Measurements from ENCODE around the gene CCDC170.
"Not testable (repeated sequence)": the region's sequence is repeated elsewhere in the genome, so short reads cannot be mapped to it uniquely, and the experiment has no call there.

Gene CCDC170

DNA sequence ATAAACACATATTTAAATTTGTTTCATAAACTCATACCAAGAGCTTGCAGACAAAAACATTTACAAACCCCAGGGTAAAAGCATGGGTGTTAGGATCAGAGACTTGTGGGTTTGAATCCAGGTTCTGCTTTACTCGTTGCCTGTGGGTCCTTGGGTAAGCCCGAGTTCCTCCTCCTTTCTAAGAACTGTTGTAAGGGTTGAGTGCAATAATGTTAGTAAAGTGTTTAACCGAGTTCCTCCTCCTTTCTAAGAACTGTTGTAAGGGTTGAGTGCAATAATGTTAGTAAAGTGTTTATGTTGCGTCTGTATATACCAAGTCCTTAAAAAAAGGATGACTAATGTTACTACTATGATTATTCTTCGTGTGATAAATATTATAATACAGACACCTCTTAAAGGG, 18.7 kb downstream of the CCDC170 start:
- no peaks in the 10 kb centered on the region for H4K20me1 ChIP-seq (ENCODE audit: insufficient read depth, low read length)
- no peak for TF ChIP-seq EZH2 (IDR thresholded peaks at IDR 0.05; ENCODE audit: borderline replicate concordance, low read length)
- TF ChIP-seq, protein P1, sequence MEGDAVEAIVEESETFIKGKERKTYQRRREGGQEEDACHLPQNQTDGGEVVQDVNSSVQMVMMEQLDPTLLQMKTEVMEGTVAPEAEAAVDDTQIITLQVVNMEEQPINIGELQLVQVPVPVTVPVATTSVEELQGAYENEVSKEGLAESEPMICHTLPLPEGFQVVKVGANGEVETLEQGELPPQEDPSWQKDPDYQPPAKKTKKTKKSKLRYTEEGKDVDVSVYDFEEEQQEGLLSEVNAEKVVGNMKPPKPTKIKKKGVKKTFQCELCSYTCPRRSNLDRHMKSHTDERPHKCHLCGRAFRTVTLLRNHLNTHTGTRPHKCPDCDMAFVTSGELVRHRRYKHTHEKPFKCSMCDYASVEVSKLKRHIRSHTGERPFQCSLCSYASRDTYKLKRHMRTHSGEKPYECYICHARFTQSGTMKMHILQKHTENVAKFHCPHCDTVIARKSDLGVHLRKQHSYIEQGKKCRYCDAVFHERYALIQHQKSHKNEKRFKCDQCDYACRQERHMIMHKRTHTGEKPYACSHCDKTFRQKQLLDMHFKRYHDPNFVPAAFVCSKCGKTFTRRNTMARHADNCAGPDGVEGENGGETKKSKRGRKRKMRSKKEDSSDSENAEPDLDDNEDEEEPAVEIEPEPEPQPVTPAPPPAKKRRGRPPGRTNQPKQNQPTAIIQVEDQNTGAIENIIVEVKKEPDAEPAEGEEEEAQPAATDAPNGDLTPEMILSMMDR (IDR thresholded peaks at IDR 0.05; ENCODE audit: low read length) = no peak
- H3K4me1 ChIP-seq (ENCODE audit: insufficient read depth, low read length, severe bottlenecking) = no peaks in the 10 kb centered on the region
- no peaks in the 10 kb centered on the region for H3K36me3 ChIP-seq (ENCODE audit: insufficient read depth, low read length)
- H3K27ac ChIP-seq (ENCODE audit: low read depth, low read length, poor library complexity, severe bottlenecking) = no peak overlapping the region
- no peaks in the 10 kb centered on the region for H3K9me3 ChIP-seq (ENCODE audit: low read length)
- no peak overlapping the region for H3K4me2 ChIP-seq (ENCODE audit: low read length)
- no peak overlapping the region for H2AFZ ChIP-seq (ENCODE audit: low read length)
- no peaks in the 10 kb centered on the region for H3K27me3 ChIP-seq (ENCODE audit: insufficient read depth, low read length)
- no peaks in the 10 kb centered on the region for H3K9me2 ChIP-seq (ENCODE audit: low read depth, low read length)
- H3F3A ChIP-seq (ENCODE audit: insufficient read depth, low read length) = no peaks in the 10 kb centered on the region
- no peaks in the 10 kb centered on the region for H3K79me2 ChIP-seq (ENCODE audit: insufficient read depth, low read length)
- H3K9ac ChIP-seq (ENCODE audit: low read length) = no peak overlapping the region
- H3K4me3 ChIP-seq (ENCODE audit: low read depth, low read length, poor library complexity, severe bottlenecking) = no peak overlapping the region

DNA sequence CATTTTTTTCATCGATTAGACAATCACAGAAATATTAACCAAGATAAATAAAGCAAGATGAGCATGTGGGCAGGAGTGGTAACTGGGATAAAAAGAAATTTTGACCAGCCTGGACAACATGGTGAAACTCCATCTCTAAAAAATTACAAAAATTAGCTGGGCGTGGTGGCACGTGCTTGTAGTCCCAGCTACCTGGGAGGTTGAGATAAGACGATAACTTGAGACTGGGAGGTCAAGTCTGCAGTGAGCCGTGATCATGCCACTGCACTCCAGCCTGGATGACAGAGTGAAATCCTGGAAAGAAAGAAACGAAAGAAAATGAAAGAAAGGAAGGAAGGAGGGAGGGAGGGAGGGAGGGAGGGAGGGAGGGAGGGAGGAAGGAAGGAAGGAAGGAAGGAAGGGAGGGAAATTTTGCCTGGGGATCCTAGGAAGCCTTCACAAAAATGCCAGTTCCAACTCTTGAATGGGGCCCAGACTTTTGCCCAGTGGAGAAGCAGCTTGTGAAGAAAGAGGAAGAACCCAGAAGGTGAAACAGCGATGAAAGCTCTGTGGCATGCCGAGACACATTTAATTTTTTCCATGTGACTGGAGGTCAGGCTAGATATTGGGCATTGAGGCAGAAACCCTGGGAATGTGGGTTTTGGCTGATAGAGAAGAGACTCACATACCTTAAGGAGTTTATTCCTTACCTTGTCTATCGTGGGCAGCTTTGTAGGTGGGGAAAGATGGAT, 20.3 kb downstream of the CCDC170 start:
- H2AFZ ChIP-seq (ENCODE audit: low read length) = no peak overlapping the region
- H3K4me1 ChIP-seq (ENCODE audit: insufficient read depth, low read length, severe bottlenecking) = no peaks in the 10 kb centered on the region
- no peak overlapping the region for H3K4me3 ChIP-seq (ENCODE audit: low read depth, low read length, poor library complexity, severe bottlenecking)
- no peaks in the 10 kb centered on the region for H3K79me2 ChIP-seq (ENCODE audit: insufficient read depth, low read length)
- H3K27ac ChIP-seq (ENCODE audit: low read depth, low read length, poor library complexity, severe bottlenecking) = no peak overlapping the region
- no peaks in the 10 kb centered on the region for H4K20me1 ChIP-seq (ENCODE audit: insufficient read depth, low read length)
- H3K9me3 ChIP-seq (ENCODE audit: low read length) = no peaks in the 10 kb centered on the region
- H3K9ac ChIP-seq (ENCODE audit: low read length) = no peak overlapping the region
- H3K27me3 ChIP-seq (ENCODE audit: insufficient read depth, low read length) = no peaks in the 10 kb centered on the region
- H3K36me3 ChIP-seq (ENCODE audit: insufficient read depth, low read length) = no peaks in the 10 kb centered on the region
- no peaks in the 10 kb centered on the region for H3F3A ChIP-seq (ENCODE audit: insufficient read depth, low read length)
- no peaks in the 10 kb centered on the region for H3K9me2 ChIP-seq (ENCODE audit: low read depth, low read length)
- no peak for TF ChIP-seq EZH2 (IDR thresholded peaks at IDR 0.05; ENCODE audit: borderline replicate concordance, low read length)
- TF ChIP-seq, protein P1 (IDR thresholded peaks at IDR 0.05; ENCODE audit: low read length) = no peak
- no peak overlapping the region for H3K4me2 ChIP-seq (ENCODE audit: low read length)

DNA sequence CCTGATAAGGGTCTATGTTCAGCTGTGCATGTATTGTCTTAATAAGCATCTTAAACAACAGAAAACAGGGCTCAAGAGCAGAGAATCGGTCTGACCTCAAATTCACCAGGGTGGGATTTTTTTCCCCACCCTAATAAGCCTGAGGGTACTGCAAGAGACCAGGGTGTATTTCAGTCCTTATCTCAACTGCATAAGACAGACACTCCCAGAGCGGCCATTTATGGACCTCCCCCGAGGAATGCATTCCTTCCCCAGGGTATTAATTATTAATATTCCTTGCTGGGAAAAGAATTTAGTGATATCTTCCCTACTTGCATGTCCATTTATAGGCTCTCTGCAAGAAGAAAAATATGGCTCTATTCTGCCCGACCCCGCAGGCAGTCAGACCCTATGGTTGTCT, 25.2 kb downstream of the CCDC170 start:
- H3K9me2 ChIP-seq (ENCODE audit: low read depth, low read length); H3K4me1 ChIP-seq (ENCODE audit: insufficient read depth, low read length, severe bottlenecking); H4K20me1 ChIP-seq (ENCODE audit: insufficient read depth, low read length); H3F3A ChIP-seq (ENCODE audit: insufficient read depth, low read length); H3K4me3 ChIP-seq (ENCODE audit: low read depth, low read length, poor library complexity, severe bottlenecking); H3K27ac ChIP-seq (ENCODE audit: low read depth, low read length, poor library complexity, severe bottlenecking); H3K79me2 ChIP-seq (ENCODE audit: insufficient read depth, low read length); H3K36me3 ChIP-seq (ENCODE audit: insufficient read depth, low read length); H2AFZ ChIP-seq (ENCODE audit: low read length); H3K4me2 ChIP-seq (ENCODE audit: low read length); H3K9me3 ChIP-seq (ENCODE audit: low read length); H3K9ac ChIP-seq (ENCODE audit: low read length); H3K27me3 ChIP-seq (ENCODE audit: insufficient read depth, low read length): not testable (repeated sequence)

DNA sequence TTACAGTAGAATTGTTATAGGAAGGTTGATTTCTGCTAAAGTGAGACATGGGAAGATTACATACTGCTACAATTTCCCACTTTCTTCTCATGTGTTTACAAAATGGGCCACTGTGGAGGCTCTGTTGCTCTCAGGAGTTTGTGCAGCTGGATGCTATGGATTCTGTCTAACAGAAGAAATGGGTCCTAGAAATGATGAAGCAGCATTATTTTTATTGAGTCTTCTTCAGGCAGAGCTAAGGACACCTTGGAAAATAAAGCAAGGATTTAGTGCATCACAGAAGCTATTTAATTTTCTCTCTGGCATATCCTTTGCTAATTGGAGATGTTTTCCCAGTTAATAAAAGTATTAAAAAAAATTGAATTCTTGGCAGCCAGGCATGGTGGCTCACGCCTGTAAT, 29.2 kb downstream of the CCDC170 start:
- no peak overlapping the region for H3K27ac ChIP-seq (ENCODE audit: low read depth, low read length, poor library complexity, severe bottlenecking)
- no peak overlapping the region for H3K4me2 ChIP-seq (ENCODE audit: low read length)
- TF ChIP-seq EZH2 (IDR thresholded peaks at IDR 0.05; ENCODE audit: borderline replicate concordance, low read length) = no peak
- TF ChIP-seq, protein P1 (IDR thresholded peaks at IDR 0.05; ENCODE audit: low read length) = no peak
- no peaks in the 10 kb centered on the region for H3K9me2 ChIP-seq (ENCODE audit: low read depth, low read length)
- no peaks in the 10 kb centered on the region for H3F3A ChIP-seq (ENCODE audit: insufficient read depth, low read length)
- H4K20me1 ChIP-seq (ENCODE audit: insufficient read depth, low read length) = no peaks in the 10 kb centered on the region
- no peak overlapping the region for H3K4me3 ChIP-seq (ENCODE audit: low read depth, low read length, poor library complexity, severe bottlenecking)
- no peaks in the 10 kb centered on the region for H3K79me2 ChIP-seq (ENCODE audit: insufficient read depth, low read length)
- H3K9ac ChIP-seq (ENCODE audit: low read length) = no peak overlapping the region
- H2AFZ ChIP-seq (ENCODE audit: low read length) = no peak overlapping the region
- no peaks in the 10 kb centered on the region for H3K27me3 ChIP-seq (ENCODE audit: insufficient read depth, low read length)
- H3K4me1 ChIP-seq (ENCODE audit: insufficient read depth, low read length, severe bottlenecking) = no peaks in the 10 kb centered on the region
- H3K36me3 ChIP-seq (ENCODE audit: insufficient read depth, low read length) = no peaks in the 10 kb centered on the region
- no peaks in the 10 kb centered on the region; the same call in 1 of the 2 replicates for H3K9me3 ChIP-seq (ENCODE audit: low read length)
